GM18861 (cell line): ENCODE data around the gene PTPN9.

ENCODE experiments used
- ATAC-seq: cut with Tn5 transposase; IDR thresholded peaks from one replicate; pipeline ENCODE4 v1.9.1; 2021; ENCODE audit not compliant: unreplicated experiment

Gene PTPN9

DNA sequence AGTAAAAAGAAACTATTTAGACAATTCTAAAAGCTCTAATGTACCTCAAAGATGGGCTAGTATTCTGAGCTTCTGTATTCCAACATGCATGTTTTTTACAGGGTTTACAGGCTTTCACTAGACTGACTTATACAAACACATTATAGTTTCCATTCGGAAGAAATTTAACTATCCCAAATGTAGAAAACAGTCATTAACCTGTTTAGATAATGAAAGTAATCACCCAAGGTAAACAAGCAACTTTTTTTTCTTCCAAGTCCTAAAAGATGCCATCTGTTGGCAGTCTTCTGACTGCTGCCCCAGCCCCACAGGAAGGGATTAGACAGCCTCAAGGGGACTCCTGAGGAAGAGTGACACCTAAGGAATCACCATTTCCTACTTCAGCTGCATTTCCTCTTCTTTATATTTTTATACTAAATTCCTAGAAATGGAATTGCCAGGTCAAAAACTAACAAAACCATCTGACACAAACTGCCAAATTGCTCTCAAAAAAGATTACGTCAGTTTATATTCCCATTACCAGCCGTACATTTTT is 153.1 kb downstream of the PTPN9 start:
- no peak for ATAC-seq

GRCh38 chr15:75422554-75422953 is 156.6 kb downstream of the PTPN9 start:
- no peak for ATAC-seq

DNA sequence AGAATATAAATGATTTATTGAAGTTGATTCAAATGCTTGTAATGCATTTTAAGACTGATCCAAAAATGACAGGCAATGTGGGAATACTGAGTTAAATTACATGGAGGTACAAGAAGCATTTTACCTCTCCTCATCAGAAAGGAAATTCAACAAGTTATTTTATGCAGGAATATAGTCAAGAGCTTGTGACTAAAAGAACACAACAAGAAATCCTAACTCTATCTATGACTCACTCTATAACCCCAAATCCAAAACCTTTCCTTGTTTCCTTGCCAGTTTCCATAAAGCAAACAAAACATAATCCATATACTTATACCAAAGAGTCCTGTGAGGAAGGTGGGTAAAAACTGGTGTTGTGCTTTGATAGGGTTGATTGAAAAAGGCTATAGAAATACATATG is 158.4 kb downstream of the PTPN9 start:
- ATAC-seq: no peak

DNA sequence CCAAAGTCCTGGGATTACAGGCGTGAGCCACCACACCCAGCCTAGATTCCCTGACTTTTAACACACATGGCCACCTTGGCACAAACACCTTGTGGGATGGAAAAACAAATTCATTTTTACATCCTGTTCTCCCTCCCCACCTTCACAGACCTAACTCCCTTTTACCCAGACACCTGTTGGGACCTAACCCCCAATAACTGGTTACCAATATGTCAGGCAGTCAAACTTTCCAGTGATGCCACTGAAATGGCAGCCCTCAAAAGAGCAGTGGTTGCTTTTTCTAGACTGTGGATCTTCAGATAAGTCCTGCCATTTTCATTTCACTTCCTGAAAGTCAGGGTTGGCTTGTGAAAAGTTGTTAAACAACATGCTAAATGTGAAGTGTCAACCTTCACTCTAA is 162.5 kb downstream of the PTPN9 start:
- no peak for ATAC-seq
